GM13977 (cell line): ENCODE results near the gene SCPEP1.

Source experiments
- DNase-seq: peaks from one replicate; pipeline ENCODE4 v3.0.0; 2012; ENCODE audit warnings: low spot score
- in situ Hi-C: fragments of 300-500 bp; cut with MboI; formaldehyde crosslinking; loops from one replicate; pipeline ENCODE4 v1.12.0; 2022; ENCODE audit warnings: low sequenced_read_pairs, low pct_unique_long_range_greater_than_20kb, mixed read lengths, inconsistent platforms; ENCODE audit not compliant: unreplicated experiment
- TF ChIP-seq, protein P1 (sequence below): IDR thresholded peaks from 2 replicates; pipeline ENCODE4 v1.5.1; 2012; ENCODE audit warnings: mild to moderate bottlenecking, control low read depth; ENCODE audit not compliant: insufficient read depth; ENCODE audit errors: extremely low read depth, missing control alignments

SCPEP1 gene

DNA sequence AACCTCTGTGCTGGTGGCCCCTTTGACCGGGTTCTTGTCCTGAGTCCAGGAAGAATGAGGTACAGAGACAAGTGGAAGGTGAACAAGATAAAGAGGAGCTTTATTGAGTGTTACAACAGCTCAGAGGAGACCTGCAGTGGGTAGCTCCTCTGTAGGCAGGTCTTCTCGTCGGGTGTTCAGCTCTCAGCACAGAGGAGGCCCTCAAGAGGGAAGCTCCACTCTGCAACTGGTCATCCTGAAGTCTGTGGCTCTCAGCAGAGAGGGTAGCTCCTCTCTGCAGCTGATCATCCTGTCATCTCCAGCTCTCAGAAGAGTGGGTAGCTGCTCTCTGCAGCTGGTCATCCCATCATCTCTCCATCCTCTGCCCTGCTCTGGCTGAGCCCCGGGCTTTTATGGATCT is 39.7 kb downstream of the SCPEP1 start:
- no peak for DNase-seq
- in situ Hi-C loops: no loop called here
- TF ChIP-seq, protein P1, sequence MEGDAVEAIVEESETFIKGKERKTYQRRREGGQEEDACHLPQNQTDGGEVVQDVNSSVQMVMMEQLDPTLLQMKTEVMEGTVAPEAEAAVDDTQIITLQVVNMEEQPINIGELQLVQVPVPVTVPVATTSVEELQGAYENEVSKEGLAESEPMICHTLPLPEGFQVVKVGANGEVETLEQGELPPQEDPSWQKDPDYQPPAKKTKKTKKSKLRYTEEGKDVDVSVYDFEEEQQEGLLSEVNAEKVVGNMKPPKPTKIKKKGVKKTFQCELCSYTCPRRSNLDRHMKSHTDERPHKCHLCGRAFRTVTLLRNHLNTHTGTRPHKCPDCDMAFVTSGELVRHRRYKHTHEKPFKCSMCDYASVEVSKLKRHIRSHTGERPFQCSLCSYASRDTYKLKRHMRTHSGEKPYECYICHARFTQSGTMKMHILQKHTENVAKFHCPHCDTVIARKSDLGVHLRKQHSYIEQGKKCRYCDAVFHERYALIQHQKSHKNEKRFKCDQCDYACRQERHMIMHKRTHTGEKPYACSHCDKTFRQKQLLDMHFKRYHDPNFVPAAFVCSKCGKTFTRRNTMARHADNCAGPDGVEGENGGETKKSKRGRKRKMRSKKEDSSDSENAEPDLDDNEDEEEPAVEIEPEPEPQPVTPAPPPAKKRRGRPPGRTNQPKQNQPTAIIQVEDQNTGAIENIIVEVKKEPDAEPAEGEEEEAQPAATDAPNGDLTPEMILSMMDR: no peak

DNA sequence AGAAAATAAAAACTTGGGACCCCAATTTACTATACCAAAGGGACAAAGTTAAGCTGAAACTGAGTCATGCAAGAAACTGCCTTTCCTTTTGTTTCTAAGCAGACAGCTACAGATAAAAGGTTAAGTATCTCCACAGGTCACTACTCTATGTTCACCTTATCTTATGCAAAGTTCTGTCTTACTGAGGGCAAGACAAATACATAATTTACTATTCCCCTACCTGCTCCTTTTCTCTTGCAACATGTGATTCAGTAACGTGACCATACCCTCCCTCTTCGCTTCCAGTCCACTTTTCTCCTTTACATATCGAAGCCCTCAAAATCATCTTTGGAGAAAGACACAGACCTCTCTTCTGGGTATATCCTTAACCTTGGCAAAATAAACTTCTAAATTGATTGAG is 42.3 kb downstream of the SCPEP1 start:
- in situ Hi-C loops: no loop called here
- no peak for DNase-seq
- TF ChIP-seq, protein P1: no peak

DNA sequence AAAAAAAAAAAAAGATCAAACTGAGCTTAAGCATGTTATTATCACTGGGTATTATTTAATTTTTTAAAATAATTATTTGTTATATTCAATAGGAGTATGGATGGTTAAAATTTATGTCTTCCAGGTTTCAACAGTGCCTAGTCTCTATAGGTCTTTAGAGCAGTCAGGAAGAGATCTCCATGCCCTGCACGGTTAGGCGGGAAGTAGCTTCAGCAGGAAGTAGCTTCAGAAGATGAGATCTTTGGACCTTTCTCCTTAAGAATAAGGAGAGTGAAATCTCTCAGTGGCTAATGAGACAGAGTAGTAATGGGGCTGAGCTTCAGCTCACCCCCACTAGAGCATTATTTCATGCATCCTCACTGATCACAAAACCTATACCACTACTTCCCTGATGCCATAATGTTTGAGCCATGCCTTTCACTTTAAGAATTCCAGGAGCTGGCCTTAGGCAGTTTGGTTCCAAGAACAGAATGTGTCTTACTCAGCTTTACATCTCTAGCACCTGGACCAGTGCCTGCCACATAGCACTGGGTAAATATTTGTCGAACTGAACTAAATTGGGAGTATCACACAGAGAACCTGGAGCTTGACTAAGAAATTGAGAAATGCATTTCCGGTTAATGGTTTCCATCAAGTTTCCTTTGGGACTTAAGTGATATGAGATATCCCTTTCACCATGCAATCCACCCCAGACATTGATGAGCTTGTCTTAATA is 43.5 kb downstream of the SCPEP1 start:
- in situ Hi-C loops: no loop called here
- TF ChIP-seq, protein P1: no peak
- no peak for DNase-seq

DNA sequence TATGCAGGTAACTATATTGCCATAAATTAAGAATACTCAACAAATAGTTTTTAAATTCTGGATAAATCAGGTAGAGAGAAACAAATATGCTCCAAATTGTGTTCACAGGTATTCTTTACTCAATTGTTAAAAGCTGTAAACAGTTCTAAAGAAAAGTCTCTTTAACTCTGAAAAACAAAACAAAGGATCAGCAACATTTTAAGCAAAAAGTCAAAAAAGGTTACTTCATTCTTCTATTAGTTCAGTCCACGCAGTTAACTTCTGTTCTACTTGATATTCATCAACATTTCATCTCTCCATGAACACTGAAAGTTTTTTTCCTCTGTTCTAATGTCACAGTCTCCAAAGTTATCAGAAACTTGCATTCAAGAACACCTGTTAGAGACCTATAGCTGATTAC is 47.9 kb downstream of the SCPEP1 start:
- TF ChIP-seq, protein P1: no peak
- in situ Hi-C loops: no loop called here
- no peak for DNase-seq

DNA sequence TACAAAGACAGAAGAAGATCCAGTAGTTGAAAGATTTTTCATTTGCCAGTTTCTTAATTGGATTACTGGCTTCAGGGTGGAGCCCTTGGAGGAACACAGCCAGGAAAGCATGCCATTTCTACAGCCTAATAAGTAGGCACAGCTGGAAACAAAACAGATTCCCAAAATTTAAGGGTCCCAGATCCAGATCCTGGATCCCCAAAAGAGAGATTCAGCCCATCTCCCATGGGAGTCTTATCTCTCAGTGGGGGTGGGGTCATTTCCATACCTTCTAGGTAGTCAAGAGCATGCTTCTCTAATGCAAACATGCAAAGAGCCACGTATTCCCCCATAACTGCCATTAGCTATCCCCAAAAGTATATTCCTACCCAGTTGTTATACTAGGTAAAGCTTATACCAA is 49.9 kb downstream of the SCPEP1 start:
- TF ChIP-seq, protein P1: no peak
- DNase-seq: no peak
- in situ Hi-C loops: no loop called here

DNA sequence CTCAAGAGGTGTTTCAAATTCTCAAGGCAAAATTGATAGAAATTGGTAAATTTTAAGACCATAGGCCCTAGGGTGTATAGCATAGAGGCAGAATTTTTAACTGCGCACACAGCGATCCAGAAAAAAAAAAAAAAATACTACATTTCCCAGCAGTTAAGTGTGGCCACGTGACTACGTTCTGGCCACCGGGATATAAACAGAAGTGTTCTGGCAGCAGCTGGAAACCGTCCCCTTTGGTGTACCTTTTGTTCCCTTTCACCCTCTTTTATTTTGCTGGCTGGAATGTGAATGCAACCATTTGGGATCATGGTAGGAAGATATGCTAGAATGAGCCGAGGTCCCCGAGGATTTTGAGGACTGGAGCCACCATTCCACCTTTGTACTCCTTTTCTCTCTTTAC is 54.4 kb downstream of the SCPEP1 start:
- TF ChIP-seq, protein P1: no peak
- in situ Hi-C loops: no loop called here

More for the DNA sequence above, 54.4 kb downstream of the SCPEP1 start:
- no peak for DNase-seq
